ENCODE measurements around the gene NOG. TPM values are rescaled to one million over a fixed set of nuclear protein-coding genes. Genes with fewer than 3 reads are reported as not detected.
A peak's percentile ranks its signal among the peaks of the same experiment; 100 is the strongest.

NOG gene
- total RNA-seq, 1 donor from 2014 or later: 1.8 TPM

- no peak for DNase-seq (ENCODE audit: low read depth in 2 of 2)
These were observed 3.4 kb downstream of the NOG start for GRCh38 chr17:56596691-56597494.

- DNase-seq (ENCODE audit: low read depth in 2 of 2): peak in 1 of 2 donors; percentile 9
These were observed 4.0 kb downstream of the NOG start for GRCh38 chr17:56597495-56597990.

GRCh38 chr17:56598466-56598865 is 5.0 kb downstream of the NOG start:
- no peak for DNase-seq (ENCODE audit: low read depth in 2 of 2)

- no peak for DNase-seq (ENCODE audit: low read depth in 2 of 2)
These were observed 5.6 kb downstream of the NOG start for GRCh38 chr17:56599088-56599487.

GRCh38 chr17:56599566-56599965 is 6.1 kb downstream of the NOG start:
- no peak for DNase-seq (ENCODE audit: low read depth in 2 of 2)

GRCh38 chr17:56600256-56600655 is 6.8 kb downstream of the NOG start:
- no peak for DNase-seq (ENCODE audit: low read depth in 2 of 2)

GRCh38 chr17:56601591-56601990 is 8.1 kb downstream of the NOG start:
- no peak for DNase-seq (ENCODE audit: low read depth in 2 of 2)

GRCh38 chr17:56602292-56603130 is 9.0 kb downstream of the NOG start:
- no peak for DNase-seq (ENCODE audit: low read depth in 2 of 2)

- DNase-seq (ENCODE audit: low read depth in 2 of 2): no peak
These were observed 10.2 kb downstream of the NOG start for GRCh38 chr17:56603486-56604238.

GRCh38 chr17:56604691-56605290 is 11.3 kb downstream of the NOG start:
- no peak for DNase-seq (ENCODE audit: low read depth in 2 of 2)

GRCh38 chr17:56608944-56609343 is 15.4 kb downstream of the NOG start:
- DNase-seq (ENCODE audit: low read depth in 2 of 2): no peak

- no peak for DNase-seq (ENCODE audit: low read depth in 2 of 2)
These were observed 16.8 kb downstream of the NOG start for GRCh38 chr17:56610321-56610720.

- no peak for DNase-seq (ENCODE audit: low read depth in 2 of 2)
These were observed 19.6 kb downstream of the NOG start for GRCh38 chr17:56613131-56613530.

- DNase-seq (ENCODE audit: low read depth in 2 of 2): no peak
These were observed 21.0 kb downstream of the NOG start for GRCh38 chr17:56614522-56614921.

- no peak for DNase-seq (ENCODE audit: low read depth in 2 of 2)
These were observed 22.7 kb downstream of the NOG start for GRCh38 chr17:56616239-56616638.

GRCh38 chr17:56623383-56623782 is 29.9 kb downstream of the NOG start:
- DNase-seq (ENCODE audit: low read depth in 2 of 2): no peak

GRCh38 chr17:56624309-56624708 is 30.8 kb downstream of the NOG start:
- no peak for DNase-seq (ENCODE audit: low read depth in 2 of 2)

GRCh38 chr17:56624912-56625311 is 31.4 kb downstream of the NOG start:
- DNase-seq (ENCODE audit: low read depth in 2 of 2): no peak

- DNase-seq (ENCODE audit: low read depth in 2 of 2): peak; percentile 5 to 8
These were observed 36.1 kb downstream of the NOG start for GRCh38 chr17:56629531-56630075.

GRCh38 chr17:56630202-56630601 is 36.7 kb downstream of the NOG start:
- no peak for DNase-seq (ENCODE audit: low read depth in 2 of 2)

GRCh38 chr17:56633681-56634080 is 40.2 kb downstream of the NOG start:
- DNase-seq (ENCODE audit: low read depth in 2 of 2): no peak

All from lung microvascular endothelial cell (primary cell).